Suppressor macrophage treated with lipopolysaccharide for 1 hour (primary cell): ENCODE measurements around the gene MYRIP.
"Not testable (repeated sequence)": the region's sequence is repeated elsewhere in the genome, so short reads cannot be mapped to it uniquely, and the experiment has no call there.

ENCODE experiments used
- DNase-seq, 3 donors: peaks; one replicate each; pipeline ENCODE4 v3.0.0-alpha.2; 2020 to 2022

Gene MYRIP

GRCh38 chr3:40044487-40044886 is 235.1 kb downstream of the MYRIP start:
- no peak for DNase-seq

- no peak for DNase-seq
Observed at GRCh38 chr3:40045051-40045450, 235.6 kb downstream of the MYRIP start.

GRCh38 chr3:40046149-40046548 is 236.7 kb downstream of the MYRIP start:
- DNase-seq, result no peak

- DNase-seq, result no peak
Observed at GRCh38 chr3:40047406-40047805, 238.0 kb downstream of the MYRIP start.

GRCh38 chr3:40053663-40054062 is 244.3 kb downstream of the MYRIP start:
- DNase-seq, result no peak

GRCh38 chr3:40054568-40055222 is 245.3 kb downstream of the MYRIP start:
- no peak for DNase-seq

GRCh38 chr3:40055361-40055760 is 246.0 kb downstream of the MYRIP start:
- no peak for DNase-seq

GRCh38 chr3:40055956-40056355 is 246.5 kb downstream of the MYRIP start:
- no peak for DNase-seq

GRCh38 chr3:40057077-40057476 is 247.7 kb downstream of the MYRIP start:
- no peak for DNase-seq

- DNase-seq, result no peak
Observed at GRCh38 chr3:40057786-40058185, 248.4 kb downstream of the MYRIP start.

- DNase-seq, result no peak
Observed at GRCh38 chr3:40068636-40069035, 259.2 kb downstream of the MYRIP start.

- DNase-seq, result no peak
Observed at GRCh38 chr3:40070816-40071215, 261.4 kb downstream of the MYRIP start.

- no peak for DNase-seq
Observed at GRCh38 chr3:40071683-40072238, 262.4 kb downstream of the MYRIP start.

- DNase-seq, result no peak
Observed at GRCh38 chr3:40073310-40074007, 264.1 kb downstream of the MYRIP start.

- DNase-seq, result not testable (repeated sequence)
Observed at GRCh38 chr3:40077139-40077538, 267.7 kb downstream of the MYRIP start.

- not testable (repeated sequence) for DNase-seq
Observed at GRCh38 chr3:40077828-40078492, 268.6 kb downstream of the MYRIP start.

- no peak for DNase-seq
Observed at GRCh38 chr3:40078590-40078989, 269.2 kb downstream of the MYRIP start.

GRCh38 chr3:40079203-40079846 is 269.9 kb downstream of the MYRIP start:
- DNase-seq, result no peak

- DNase-seq, result no peak
Observed at GRCh38 chr3:40079847-40080240, 270.4 kb downstream of the MYRIP start.

- no peak for DNase-seq
Observed at GRCh38 chr3:40083066-40083465, 273.7 kb downstream of the MYRIP start.

GRCh38 chr3:40084424-40084823 is 275.0 kb downstream of the MYRIP start:
- DNase-seq, result not testable (repeated sequence)

GRCh38 chr3:40086890-40087883 is 277.8 kb downstream of the MYRIP start:
- no peak for DNase-seq
